Activated CD8-positive, alpha-beta T cell treated with anti-CD3 and anti-CD28 coated beads, Interleukin-2, amount 10 ng/mL, durations not matched to agents 7 days and 5 days (primary cell): Measurements from ENCODE around the gene IL17A. TPM values are rescaled to one million over a fixed set of nuclear protein-coding genes. Genes with fewer than 3 reads are reported as not detected.

Experiments used
- ATAC-seq: fragments of 150-1000 bp; cut with Tn5 transposase; one replicate; pipeline ENCODE4 v1.10.0; 2021; ENCODE audit warnings: moderate library complexity
- CTCF ChIA-PET: fragments of 350-600 bp; sonication (Branson Sonifier 250); formaldehyde crosslinking; loops from one replicate; lab custom pipeline; 2021; ENCODE audit warnings: antibody characterized with exemption; lab: Charles Lee
- POLR2A ChIA-PET: fragments of 350-600 bp; sonication (Branson Sonifier 250); formaldehyde crosslinking; loops from one replicate; lab custom pipeline; 2021; ENCODE audit warnings: antibody characterized with exemption; lab: Charles Lee
- DNase-seq: peaks from one replicate; pipeline ENCODE4 v3.0.0-alpha.2; 2020
- H3K27ac Mint-ChIP-seq: one replicate; pipeline ENCODE4 v1.8.0; 2021; ENCODE audit warnings: mild to moderate bottlenecking, mixed read lengths
- H3K27me3 Mint-ChIP-seq: one replicate; pipeline ENCODE4 v1.8.0; 2021; ENCODE audit warnings: low read depth, mixed read lengths
- H3K36me3 Mint-ChIP-seq: one replicate; pipeline ENCODE4 v1.8.0; 2021; ENCODE audit warnings: low read depth, mixed read lengths
- H3K4me1 Mint-ChIP-seq: one replicate; pipeline ENCODE4 v1.8.0; 2021; ENCODE audit warnings: low read depth, mixed read lengths
- H3K4me3 Mint-ChIP-seq: one replicate; pipeline ENCODE4 v1.8.0; 2021; ENCODE audit warnings: mild to moderate bottlenecking, mixed read lengths
- H3K9me3 Mint-ChIP-seq: one replicate; pipeline ENCODE4 v1.8.0; 2022; ENCODE audit warnings: mixed read lengths; ENCODE audit not compliant: insufficient read depth
- total RNA-seq, 2 experiments: library from RNA; stranded (reverse); gene quantifications; one replicate each; pipeline ENCODE4 v1.2.3, GENCODE V29; 2021

IL17A gene
- total RNA-seq, result not detected

- DNase-seq (no peak), ATAC-seq (no peak)
- ChIA-PET CTCF (no interaction called here), POLR2A (no interaction called here)
- Mint-ChIP-seq H3K9me3 (no peaks in the 10 kb centered on the region), H3K27me3 (peaks cover 52% of the 10 kb centered on the region), H3K4me1 (peaks cover 2% of the 10 kb centered on the region), H3K36me3 (no peaks in the 10 kb centered on the region), H3K4me3 (no peak within 1 kb of the TSS), H3K27ac (no peak within 1 kb of the TSS)
Observed at GRCh38 chr6:52186075-52186474, at the start of gene IL17A. IL17A (plus strand) TSS chr6:52186375; CDS start chr6:52186432, 57 bp downstream.

GRCh38 chr6:52136934-52137467 is 49.2 kb upstream of the IL17A start:
- no peaks in the 10 kb centered on the region for H3K36me3 Mint-ChIP-seq

DNA sequence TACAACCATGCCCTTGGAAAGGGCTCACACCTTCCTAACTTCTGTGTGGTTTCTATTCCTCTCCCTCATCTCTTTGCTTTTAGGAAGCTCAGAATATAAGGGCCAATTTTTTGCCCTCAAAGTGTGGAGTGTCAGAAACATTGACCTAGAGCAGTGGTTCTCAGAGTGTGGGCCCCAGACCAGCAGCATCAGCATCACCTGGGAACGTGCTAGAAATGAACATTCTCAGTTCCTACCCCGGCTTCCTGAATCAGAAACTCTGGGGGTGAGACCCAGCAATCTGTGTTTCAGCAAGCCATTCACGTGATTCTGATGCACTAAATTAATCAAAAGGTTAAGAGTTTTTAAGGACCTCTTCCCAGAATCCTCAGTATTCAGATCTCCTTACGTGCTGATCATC is 47.9 kb upstream of the IL17A start:
- no peak for ATAC-seq
- Mint-ChIP-seq H3K4me1 (no peaks in the 10 kb centered on the region), H3K27me3 (peaks cover 27% of the 10 kb centered on the region), H3K36me3 (no peaks in the 10 kb centered on the region), H3K27ac (no peak overlapping the region), H3K9me3 (no peaks in the 10 kb centered on the region), H3K4me3 (no peak overlapping the region)
- POLR2A ChIA-PET, result no interaction called here
- DNase-seq, result no peak
- CTCF ChIA-PET, result no interaction called here

More at GRCh38 chr6:52136934-52137467, 49.2 kb upstream of the IL17A start:
- Mint-ChIP-seq H3K27me3 (peaks cover 26% of the 10 kb centered on the region), H3K9me3 (no peaks in the 10 kb centered on the region), H3K4me1 (no peaks in the 10 kb centered on the region), H3K27ac (no peak overlapping the region), H3K4me3 (no peak overlapping the region)
- ChIA-PET CTCF (no interaction called here), POLR2A (no interaction called here)
- DNase-seq (no peak), ATAC-seq (no peak)

DNA sequence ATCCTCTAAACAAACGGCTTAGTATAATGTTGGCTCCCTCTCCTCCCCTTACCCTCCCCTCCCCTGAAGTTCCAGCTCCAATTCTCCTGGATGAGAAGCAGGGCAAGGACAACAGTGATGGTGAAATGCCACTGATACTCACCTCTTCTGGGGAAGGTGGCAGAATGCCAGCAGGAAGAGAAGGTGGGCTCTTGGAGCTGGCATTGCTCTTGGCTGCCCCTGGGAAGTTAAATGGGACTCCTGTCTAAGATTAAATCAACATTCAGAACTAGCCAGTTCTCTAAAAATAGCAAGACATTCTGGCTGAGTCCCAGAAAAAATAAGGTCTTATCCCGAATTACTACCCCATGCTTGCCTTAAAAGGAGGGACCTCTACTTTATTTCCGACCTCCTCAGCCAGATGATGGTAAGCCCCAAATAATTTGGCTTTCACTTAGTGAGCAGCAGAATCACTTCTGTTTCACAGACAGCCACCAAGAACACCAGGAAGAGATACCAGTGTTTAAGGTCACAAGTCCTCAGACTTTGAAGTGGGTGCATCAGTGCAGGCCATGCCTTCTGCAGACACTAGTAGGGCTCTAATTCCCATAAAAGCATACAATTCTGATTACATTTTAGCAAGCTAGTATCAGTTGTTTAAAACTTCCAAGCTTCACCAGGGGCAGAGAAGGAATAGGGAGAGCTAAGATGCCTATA is 46.0 kb upstream of the IL17A start:
- H3K27ac Mint-ChIP-seq, result no peak overlapping the region
- DNase-seq, result no peak
- no peak for ATAC-seq
- ChIA-PET CTCF (no interaction called here), POLR2A (no interaction called here)
- no peak overlapping the region for H3K4me3 Mint-ChIP-seq
- H3K4me1 Mint-ChIP-seq, result no peaks in the 10 kb centered on the region
- H3K27me3 Mint-ChIP-seq, result peaks cover 33% of the 10 kb centered on the region
- no peaks in the 10 kb centered on the region for H3K36me3 Mint-ChIP-seq
- no peaks in the 10 kb centered on the region for H3K9me3 Mint-ChIP-seq

DNA sequence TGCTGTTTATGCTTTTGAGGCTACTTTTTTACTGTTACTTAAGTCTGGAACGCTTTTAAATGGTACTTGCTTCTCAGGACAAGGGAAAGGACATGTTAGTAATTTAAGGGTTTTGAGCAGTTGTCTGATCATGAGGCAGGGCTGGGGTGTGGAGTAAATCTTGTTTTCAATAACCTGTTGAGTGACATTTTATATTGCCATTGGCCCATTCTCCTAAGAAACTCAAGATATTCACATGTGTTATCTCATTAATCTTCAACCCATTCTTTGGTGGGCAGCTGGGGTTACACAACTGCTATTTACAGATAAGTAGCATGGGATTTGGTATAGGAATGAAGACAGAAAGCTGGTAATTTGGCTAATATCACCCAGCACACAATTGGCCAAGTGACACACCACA is 44.6 kb upstream of the IL17A start:
- ATAC-seq (no peak), DNase-seq (no peak)
- Mint-ChIP-seq H3K4me1 (no peaks in the 10 kb centered on the region), H3K4me3 (no peak overlapping the region), H3K27ac (no peak overlapping the region), H3K9me3 (no peaks in the 10 kb centered on the region), H3K36me3 (no peaks in the 10 kb centered on the region), H3K27me3 (peaks cover 34% of the 10 kb centered on the region)
- ChIA-PET POLR2A (no interaction called here), CTCF (interaction anchor here (1.0 kb wide), 2 partner anchors 16 to 92 kb away, joined by 3 read pairs; no protein-coding TSS in a partner anchor)

GRCh38 chr6:52142556-52142955 is 43.6 kb upstream of the IL17A start:
- H3K27ac Mint-ChIP-seq, result no peak overlapping the region
- H3K4me1 Mint-ChIP-seq, result no peaks in the 10 kb centered on the region
- peaks cover 34% of the 10 kb centered on the region for H3K27me3 Mint-ChIP-seq
- H3K9me3 Mint-ChIP-seq, result no peaks in the 10 kb centered on the region
- no peak for DNase-seq
- ATAC-seq, result no peak
- ChIA-PET POLR2A (no interaction called here), CTCF (interaction anchor here (0.7 to 1.0 kb wide), 2 partner anchors 15 to 785 kb away, joined by 3 read pairs; no protein-coding TSS in a partner anchor)
- H3K36me3 Mint-ChIP-seq, result no peaks in the 10 kb centered on the region
- H3K4me3 Mint-ChIP-seq, result no peak overlapping the region

- no peak overlapping the region for H3K4me3 Mint-ChIP-seq
- H3K4me1 Mint-ChIP-seq, result no peaks in the 10 kb centered on the region
- DNase-seq (no peak), ATAC-seq (no peak)
- no peaks in the 10 kb centered on the region for H3K9me3 Mint-ChIP-seq
- peaks cover 29% of the 10 kb centered on the region for H3K27me3 Mint-ChIP-seq
- H3K36me3 Mint-ChIP-seq, result no peaks in the 10 kb centered on the region
- ChIA-PET POLR2A (no interaction called here), CTCF (no interaction called here)
- H3K27ac Mint-ChIP-seq, result no peak overlapping the region
Observed at GRCh38 chr6:52143551-52143950, 42.6 kb upstream of the IL17A start.

DNA sequence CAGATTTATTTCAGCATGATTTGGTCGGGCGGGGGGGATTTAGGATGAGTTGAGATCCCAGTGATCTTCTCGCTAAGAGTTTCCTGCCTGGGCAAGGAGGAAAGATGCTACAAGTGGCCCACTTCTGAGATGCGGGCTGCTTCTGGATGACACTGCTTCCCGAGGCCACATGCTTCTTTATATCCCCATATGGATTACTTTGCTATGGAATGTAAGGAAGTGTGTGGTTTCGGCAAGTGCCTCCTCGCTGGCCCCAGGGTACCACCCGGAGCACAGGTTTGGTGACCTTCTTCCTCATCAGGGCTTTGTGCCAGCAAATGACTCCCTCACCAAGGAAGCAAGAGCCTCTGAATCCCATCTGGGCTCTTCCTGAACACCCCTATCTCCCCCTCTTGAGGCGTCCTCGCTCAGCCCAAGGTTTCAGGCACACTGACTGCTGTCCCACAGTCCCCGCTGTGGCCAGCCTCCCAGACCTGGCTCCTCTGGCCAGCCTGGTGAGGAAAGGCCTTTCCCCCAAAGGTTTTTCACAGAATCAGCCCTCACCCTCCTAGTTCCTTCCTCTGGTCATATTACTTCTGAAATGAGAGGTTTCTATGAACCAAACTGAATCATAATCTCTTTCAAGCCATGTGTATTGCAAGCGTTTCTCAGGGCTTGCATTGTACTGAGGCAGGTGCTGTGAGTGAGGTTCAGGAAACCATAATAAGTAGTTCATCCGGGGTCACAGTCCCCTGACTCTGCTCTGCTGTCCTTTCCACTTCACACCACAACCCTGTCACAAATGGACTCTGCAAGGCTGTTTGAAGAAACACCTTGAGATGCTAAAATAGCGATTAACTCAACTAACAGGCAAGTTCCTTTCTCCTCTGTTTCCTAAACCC is 41.7 kb upstream of the IL17A start:
- Mint-ChIP-seq H3K9me3 (no peaks in the 10 kb centered on the region), H3K27me3 (peaks cover 33% of the 10 kb centered on the region), H3K36me3 (no peaks in the 10 kb centered on the region), H3K27ac (no peak overlapping the region), H3K4me1 (no peaks in the 10 kb centered on the region), H3K4me3 (no peak overlapping the region)
- CTCF ChIA-PET, result no interaction called here
- ATAC-seq (no peak), DNase-seq (no peak)
- POLR2A ChIA-PET, result no interaction called here

GRCh38 chr6:52146851-52147445 is 39.2 kb upstream of the IL17A start:
- ChIA-PET CTCF (no interaction called here), POLR2A (no interaction called here)
- no peaks in the 10 kb centered on the region for H3K9me3 Mint-ChIP-seq
- no peaks in the 10 kb centered on the region for H3K4me1 Mint-ChIP-seq
- ATAC-seq (no peak), DNase-seq (no peak)
- no peak overlapping the region for H3K4me3 Mint-ChIP-seq
- no peaks in the 10 kb centered on the region for H3K36me3 Mint-ChIP-seq
- peaks cover 37% of the 10 kb centered on the region for H3K27me3 Mint-ChIP-seq
- H3K27ac Mint-ChIP-seq, result no peak overlapping the region

GRCh38 chr6:52149076-52149475 is 37.1 kb upstream of the IL17A start:
- POLR2A ChIA-PET, result no interaction called here
- Mint-ChIP-seq H3K27ac (no peak overlapping the region), H3K4me1 (no peaks in the 10 kb centered on the region), H3K9me3 (no peaks in the 10 kb centered on the region), H3K4me3 (no peak overlapping the region), H3K36me3 (no peaks in the 10 kb centered on the region), H3K27me3 (peaks cover 39% of the 10 kb centered on the region)
- ATAC-seq (no peak), DNase-seq (no peak)
- CTCF ChIA-PET, result interaction anchor here (0.8 kb wide), 1 partner anchor 13 kb away, joined by 3 read pairs; no protein-coding TSS in a partner anchor

GRCh38 chr6:52149949-52150348 is 36.2 kb upstream of the IL17A start:
- DNase-seq (no peak), ATAC-seq (no peak)
- no peak overlapping the region for H3K4me3 Mint-ChIP-seq
- no peak overlapping the region for H3K27ac Mint-ChIP-seq
- no peaks in the 10 kb centered on the region for H3K4me1 Mint-ChIP-seq
- peaks cover 34% of the 10 kb centered on the region for H3K27me3 Mint-ChIP-seq
- no peaks in the 10 kb centered on the region for H3K9me3 Mint-ChIP-seq
- POLR2A ChIA-PET, result no interaction called here
- CTCF ChIA-PET, result interaction anchor here (0.8 kb wide), 1 partner anchor 12 kb away, joined by 3 read pairs; no protein-coding TSS in a partner anchor
- H3K36me3 Mint-ChIP-seq, result no peaks in the 10 kb centered on the region
